ENCODE measurements around the gene LIMD2. TPM values are rescaled to one million over a fixed set of nuclear protein-coding genes. Genes with fewer than 3 reads are reported as not detected.
A peak's percentile ranks its signal among the peaks of the same experiment; 100 is the strongest.

Gene LIMD2
- total and polyA plus RNA-seq, 4 donors, result 15.6 to 23.1 (median 21.9) TPM

DNA sequence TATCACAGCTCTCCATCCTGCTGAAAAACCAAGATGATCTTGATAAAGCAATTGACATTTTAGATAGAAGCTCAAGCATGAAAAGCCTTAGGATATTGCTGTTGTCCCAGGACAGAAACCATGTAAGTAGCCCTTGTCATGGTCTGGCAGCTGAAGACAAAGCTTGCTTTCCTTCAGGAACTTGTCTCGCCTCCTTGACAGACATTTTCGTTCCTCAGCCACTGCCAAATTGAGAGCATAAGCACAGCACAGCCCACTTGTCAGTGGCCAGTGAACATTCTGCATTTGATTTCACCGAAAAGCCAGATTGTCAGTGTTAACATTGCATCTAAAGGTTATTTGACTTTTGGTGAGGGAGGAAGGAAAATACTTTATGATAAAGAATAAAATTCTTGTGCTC, 42.1 kb downstream of the LIMD2 start:
- 68 to 69% methylated on average over 3 of the region's 3 CpGs for WGBS, 2 donors
- Histone ChIP-seq H3K36me3 (ENCODE audit: control insufficient read depth in 1 of 2, insufficient read depth in 2 of 2, low read length in 1 of 2) (peaks cover 5% of the 10 kb centered on the region in 2 donors), H3K27me3 (ENCODE audit: control insufficient read depth in 1 of 2, insufficient read depth in 2 of 2, low read length in 1 of 2) (no peaks in the 10 kb centered on the region), H3K9me3 (ENCODE audit: control insufficient read depth, low read length) (no peaks in the 10 kb centered on the region), H3K4me3 (ENCODE audit: low read length in 2 of 2) (no peak overlapping the region), H3K4me1 (ENCODE audit: control insufficient read depth in 1 of 2, insufficient read depth in 2 of 2, low read length in 2 of 2) (no peaks in the 10 kb centered on the region), H3K27ac (ENCODE audit: low read depth in 1 of 2, low read length in 2 of 2) (peak overlapping the region in 1 of 2 donors; percentile 54)
- intact Hi-C loops (cut with DNase I), result no loop called here
- ATAC-seq (ENCODE audit: low FRiP score), result no peak
- no peak for DNase-seq

DNA sequence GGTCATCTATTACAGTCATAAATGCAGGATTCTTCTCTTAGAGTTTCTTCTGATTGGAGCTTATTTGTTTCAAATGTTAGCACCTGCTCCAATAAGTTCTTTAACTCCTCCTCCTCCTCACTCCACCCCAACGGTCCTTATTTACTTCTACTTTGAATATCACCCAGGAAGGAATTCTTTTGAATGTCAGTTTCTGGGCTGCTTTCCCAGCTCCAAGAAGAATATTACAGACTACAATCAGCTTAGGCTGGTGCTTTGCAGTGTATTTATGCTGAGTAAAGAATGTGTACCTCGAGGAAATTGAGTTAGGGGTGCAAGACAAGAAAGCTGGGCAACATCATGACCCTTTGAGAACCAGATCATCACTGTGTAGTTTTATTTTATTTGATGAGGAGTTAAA, 46.9 kb downstream of the LIMD2 start:
- Histone ChIP-seq H3K27me3 (ENCODE audit: control insufficient read depth in 1 of 2, insufficient read depth in 2 of 2, low read length in 1 of 2) (no peaks in the 10 kb centered on the region), H3K9me3 (ENCODE audit: control insufficient read depth, low read length) (no peaks in the 10 kb centered on the region), H3K36me3 (ENCODE audit: control insufficient read depth in 1 of 2, insufficient read depth in 2 of 2, low read length in 1 of 2) (peaks cover 5 to 10% of the 10 kb centered on the region in 2 donors), H3K4me1 (ENCODE audit: control insufficient read depth in 1 of 2, insufficient read depth in 2 of 2, low read length in 2 of 2) (no peaks in the 10 kb centered on the region), H3K4me3 (ENCODE audit: low read length in 2 of 2) (no peak overlapping the region), H3K27ac (ENCODE audit: low read depth in 1 of 2, low read length in 2 of 2) (no peak overlapping the region)
- DNase-seq (no peak), ATAC-seq (ENCODE audit: low FRiP score) (no peak)
- 2 to 5% methylated on average over 2 of the region's 2 CpGs for WGBS, 2 donors
- intact Hi-C loops (cut with DNase I), result no loop called here

DNA sequence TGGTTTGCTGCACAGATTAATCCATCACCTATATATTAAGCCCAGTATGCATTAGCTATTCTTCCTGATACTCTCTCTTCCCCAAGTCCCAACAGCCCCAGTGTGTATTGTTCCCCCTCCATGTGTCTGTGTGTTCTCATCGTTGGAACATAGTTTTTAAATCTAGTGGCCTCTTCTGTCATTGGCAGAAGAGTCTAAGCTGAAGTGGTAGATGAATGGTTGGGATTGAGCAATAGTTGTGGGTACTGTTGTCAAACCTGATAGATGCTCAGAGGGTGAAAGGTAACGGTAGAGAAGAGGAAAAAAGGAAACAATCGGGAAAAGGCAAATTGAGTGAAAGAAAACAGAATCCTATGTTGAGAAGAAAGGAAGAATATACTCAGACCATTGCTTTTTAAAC, 47.8 kb downstream of the LIMD2 start:
- no peaks in the 10 kb centered on the region for H3K27me3 ChIP-seq (ENCODE audit: control insufficient read depth in 1 of 2, insufficient read depth in 2 of 2, low read length in 1 of 2)

DNA sequence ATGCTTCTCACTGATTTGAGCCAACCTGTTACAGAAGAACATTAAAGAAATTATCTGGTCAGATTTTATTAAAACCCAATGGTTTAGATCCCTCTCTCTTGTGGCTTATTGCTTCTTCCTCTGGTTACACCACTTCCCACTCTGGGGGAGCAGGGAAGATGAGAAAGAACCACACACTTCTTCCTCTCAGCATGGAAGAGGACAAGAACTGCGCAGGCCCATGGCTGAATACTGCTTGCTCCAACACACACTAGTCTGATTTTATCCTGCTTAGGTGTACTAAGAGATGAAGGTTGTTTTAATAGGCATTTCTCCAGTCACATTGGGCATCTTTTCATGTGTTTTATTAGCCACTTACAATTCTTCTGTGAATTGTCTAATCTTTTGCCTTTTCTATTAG, 50.1 kb downstream of the LIMD2 start:
- 94 to 100% methylated on average over 1 of the region's 1 CpG for WGBS, 2 donors

More for the DNA sequence above, 47.8 kb downstream of the LIMD2 start:
- Histone ChIP-seq H3K9me3 (ENCODE audit: control insufficient read depth, low read length) (no peaks in the 10 kb centered on the region), H3K4me1 (ENCODE audit: control insufficient read depth in 1 of 2, insufficient read depth in 2 of 2, low read length in 2 of 2) (no peaks in the 10 kb centered on the region), H3K27ac (ENCODE audit: low read depth in 1 of 2, low read length in 2 of 2) (no peak overlapping the region), H3K4me3 (ENCODE audit: low read length in 2 of 2) (no peak overlapping the region), H3K36me3 (ENCODE audit: control insufficient read depth in 1 of 2, insufficient read depth in 2 of 2, low read length in 1 of 2) (peaks cover 5 to 14% of the 10 kb centered on the region in 2 donors)
- intact Hi-C loops (cut with DNase I), result no loop called here
- ATAC-seq (ENCODE audit: low FRiP score) (no peak), DNase-seq (no peak)
- 69 to 74% methylated on average over 3 of the region's 3 CpGs for WGBS, 2 donors

DNA sequence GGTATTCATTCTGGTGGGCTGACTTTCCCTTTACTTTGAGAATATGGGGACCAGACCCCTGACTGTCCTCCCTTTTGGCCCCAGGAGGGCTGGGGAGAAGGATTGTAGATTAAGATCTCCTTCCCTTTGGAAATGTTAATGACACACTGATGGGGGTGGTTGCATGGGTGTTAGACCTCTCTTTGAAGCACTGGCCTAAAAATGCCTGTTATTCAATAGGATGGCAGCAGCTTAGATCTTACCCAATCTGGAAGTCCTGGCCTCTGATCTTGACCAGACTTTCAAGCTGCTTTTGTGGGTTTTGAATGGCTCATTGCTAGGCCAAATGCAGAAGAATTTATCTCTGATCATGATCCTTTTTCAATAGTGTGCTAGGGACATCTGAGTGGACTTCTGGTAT, 52.0 kb downstream of the LIMD2 start:
- H3K27ac ChIP-seq (ENCODE audit: low read depth in 1 of 2, low read length in 2 of 2), result no peak overlapping the region
- ATAC-seq (ENCODE audit: low FRiP score) (no peak), DNase-seq (no peak)
- intact Hi-C loops (cut with DNase I), result no loop called here
- H3K27me3 ChIP-seq (ENCODE audit: control insufficient read depth in 1 of 2, insufficient read depth in 2 of 2, low read length in 1 of 2), result no peaks in the 10 kb centered on the region
- H3K4me3 ChIP-seq (ENCODE audit: low read length in 2 of 2), result no peak overlapping the region
- peaks cover 2 to 3% of the 10 kb centered on the region in 2 donors for H3K4me1 ChIP-seq (ENCODE audit: control insufficient read depth in 1 of 2, insufficient read depth in 2 of 2, low read length in 2 of 2)
- H3K36me3 ChIP-seq (ENCODE audit: control insufficient read depth in 1 of 2, insufficient read depth in 2 of 2, low read length in 1 of 2), result peaks cover 2 to 14% of the 10 kb centered on the region in 2 donors
- H3K9me3 ChIP-seq (ENCODE audit: control insufficient read depth, low read length), result no peaks in the 10 kb centered on the region

More for the DNA sequence above, 50.1 kb downstream of the LIMD2 start:
- Histone ChIP-seq H3K9me3 (ENCODE audit: control insufficient read depth, low read length) (no peaks in the 10 kb centered on the region), H3K27me3 (ENCODE audit: control insufficient read depth in 1 of 2, insufficient read depth in 2 of 2, low read length in 1 of 2) (no peaks in the 10 kb centered on the region), H3K36me3 (ENCODE audit: control insufficient read depth in 1 of 2, insufficient read depth in 2 of 2, low read length in 1 of 2) (peaks cover 5 to 18% of the 10 kb centered on the region in 2 donors), H3K4me1 (ENCODE audit: control insufficient read depth in 1 of 2, insufficient read depth in 2 of 2, low read length in 2 of 2) (peaks cover 2 to 3% of the 10 kb centered on the region in 2 donors), H3K4me3 (ENCODE audit: low read length in 2 of 2) (no peak overlapping the region), H3K27ac (ENCODE audit: low read depth in 1 of 2, low read length in 2 of 2) (no peak overlapping the region)
- intact Hi-C loops (cut with DNase I), result no loop called here
- DNase-seq, result no peak
- ATAC-seq (ENCODE audit: low FRiP score), result no peak

DNA sequence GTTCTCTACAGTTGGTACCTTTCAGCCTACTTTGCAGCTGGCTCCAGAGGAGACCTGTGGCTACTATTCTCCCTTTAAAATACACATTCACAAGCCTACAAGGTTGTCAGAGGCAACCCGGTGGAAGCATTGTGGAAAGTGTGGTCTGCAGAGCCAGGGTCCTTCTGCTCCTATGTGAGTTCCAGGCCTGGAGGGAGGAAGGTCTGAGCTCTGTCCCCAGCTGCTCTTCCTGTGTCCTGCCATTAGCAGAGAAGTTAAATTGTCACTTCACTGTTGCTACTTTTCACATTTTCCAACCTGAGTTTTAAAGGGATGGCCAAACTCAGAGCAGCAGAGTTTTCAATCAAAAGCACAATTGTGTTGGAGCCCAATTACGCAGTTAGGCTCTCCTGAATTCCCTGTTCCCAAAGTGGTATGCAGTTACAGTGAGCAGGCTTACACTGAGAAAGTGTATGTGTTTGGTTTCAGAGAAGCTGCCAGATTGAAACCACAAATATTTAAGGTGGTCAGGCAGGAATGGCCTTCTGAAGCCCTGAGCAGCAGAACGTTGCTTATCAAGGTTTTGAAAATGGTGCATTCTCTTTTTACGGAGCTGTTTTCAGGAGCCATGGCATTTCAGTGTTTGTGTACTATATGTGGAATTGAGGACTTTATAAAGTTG, 52.7 kb downstream of the LIMD2 start:
- H3K27me3 ChIP-seq (ENCODE audit: control insufficient read depth in 1 of 2, insufficient read depth in 2 of 2, low read length in 1 of 2), result no peaks in the 10 kb centered on the region
- H3K9me3 ChIP-seq (ENCODE audit: control insufficient read depth, low read length), result no peaks in the 10 kb centered on the region
- intact Hi-C loops (cut with DNase I), result no loop called here
- ATAC-seq (ENCODE audit: low FRiP score) (no peak), DNase-seq (no peak)
- peaks cover 2 to 7% of the 10 kb centered on the region in 2 donors for H3K36me3 ChIP-seq (ENCODE audit: control insufficient read depth in 1 of 2, insufficient read depth in 2 of 2, low read length in 1 of 2)
- peak overlapping the region in 1 of 2 donors; percentile 10 for H3K27ac ChIP-seq (ENCODE audit: low read depth in 1 of 2, low read length in 2 of 2)
- WGBS, 2 donors, result 71 to 73% methylated on average over 4 of the region's 4 CpGs
- H3K4me3 ChIP-seq (ENCODE audit: low read length in 2 of 2), result no peak overlapping the region
- peaks cover 2 to 3% of the 10 kb centered on the region in 2 donors for H3K4me1 ChIP-seq (ENCODE audit: control insufficient read depth in 1 of 2, insufficient read depth in 2 of 2, low read length in 2 of 2)

DNA sequence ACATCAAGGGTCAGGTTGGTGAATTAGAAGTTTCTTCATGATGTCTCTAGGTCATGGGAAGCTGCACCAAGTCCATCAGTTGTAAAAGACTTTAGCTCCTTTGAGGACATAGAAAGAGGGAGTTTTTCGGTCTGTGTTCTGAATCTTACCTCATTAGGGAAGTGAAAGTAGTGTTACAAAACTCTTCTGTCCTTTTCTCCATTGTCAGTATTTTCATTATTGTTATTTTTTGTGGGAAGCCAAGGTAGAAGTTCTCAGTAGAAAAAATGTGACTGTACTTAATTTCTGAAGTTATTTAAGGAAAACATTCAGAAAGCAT, 53.5 kb downstream of the LIMD2 start:
- Histone ChIP-seq H3K4me1 (ENCODE audit: control insufficient read depth in 1 of 2, insufficient read depth in 2 of 2, low read length in 2 of 2) (peaks cover 2 to 3% of the 10 kb centered on the region in 2 donors), H3K4me3 (ENCODE audit: low read length in 2 of 2) (no peak overlapping the region), H3K36me3 (ENCODE audit: control insufficient read depth in 1 of 2, insufficient read depth in 2 of 2, low read length in 1 of 2) (peaks cover 2 to 7% of the 10 kb centered on the region in 2 donors), H3K9me3 (ENCODE audit: control insufficient read depth, low read length) (no peaks in the 10 kb centered on the region), H3K27me3 (ENCODE audit: control insufficient read depth in 1 of 2, insufficient read depth in 2 of 2, low read length in 1 of 2) (no peaks in the 10 kb centered on the region), H3K27ac (ENCODE audit: low read depth in 1 of 2, low read length in 2 of 2) (peak overlapping the region in 1 of 2 donors; percentile 6)
- ATAC-seq (ENCODE audit: low FRiP score) (no peak), DNase-seq (no peak)
- WGBS, 2 donors, result 91 to 98% methylated on average over 1 of the region's 1 CpG
- intact Hi-C loops (cut with DNase I), result no loop called here

Other genes starting within 250 kb of the LIMD2 start
- gene ACE, start 223.1 kb downstream of the LIMD2 start, total RNA-seq, result 10 to 100 TPM in 1 of 2 donors, 1 to 10 TPM in 1; 6.6 to 30.5 TPM
- gene ACE, start 223.1 kb downstream of the LIMD2 start, polyA plus RNA-seq, result 10 to 100 TPM in 1 of 2 donors, under 1 TPM in 1; 0.72 to 15.9 TPM
- not detected for gene KCNH6, start 176.8 kb downstream of the LIMD2 start, total RNA-seq
- gene KCNH6, start 176.8 kb downstream of the LIMD2 start, polyA plus RNA-seq, result not detected
- gene DCAF7, start 149.6 kb downstream of the LIMD2 start, total RNA-seq, result 10 to 100 TPM; 39.3 to 52.7 TPM
- 10 to 100 TPM; 11.0 to 14.7 TPM for gene DCAF7, start 149.6 kb downstream of the LIMD2 start, polyA plus RNA-seq
- gene TACO1, start 99.2 kb downstream of the LIMD2 start, total RNA-seq, result 10 to 100 TPM; 10.8 to 11.0 TPM
- gene TACO1, start 99.2 kb downstream of the LIMD2 start, polyA plus RNA-seq, result 10 to 100 TPM; 13.1 to 17.5 TPM
- gene MAP3K3, start 77.7 kb downstream of the LIMD2 start, total RNA-seq, result 10 to 100 TPM; 54.5 to 83.2 TPM
- gene MAP3K3, start 77.7 kb downstream of the LIMD2 start, polyA plus RNA-seq, result 10 to 100 TPM; 16.2 to 40.4 TPM
- gene STRADA, start 41.7 kb upstream of the LIMD2 start, total RNA-seq, result 10 to 100 TPM; 39.0 to 63.8 TPM
- 10 to 100 TPM; 10.8 to 43.0 TPM for gene STRADA, start 41.7 kb upstream of the LIMD2 start, polyA plus RNA-seq
- 10 to 100 TPM; 62.7 to 65.8 TPM for gene CCDC47, start 73.5 kb upstream of the LIMD2 start, total RNA-seq
- gene CCDC47, start 73.5 kb upstream of the LIMD2 start, polyA plus RNA-seq, result 10 to 100 TPM; 27.9 to 35.2 TPM
- gene DDX42, start 74.0 kb upstream of the LIMD2 start, total RNA-seq, result 100 to 1,000 TPM; 120 to 136 TPM
- gene DDX42, start 74.0 kb upstream of the LIMD2 start, polyA plus RNA-seq, result 10 to 100 TPM; 63.7 to 89.3 TPM
- 10 to 100 TPM; 81.1 to 92.9 TPM for gene PSMC5, start 127.3 kb upstream of the LIMD2 start, total RNA-seq
- 100 to 1,000 TPM; 144 to 208 TPM for gene PSMC5, start 127.3 kb upstream of the LIMD2 start, polyA plus RNA-seq
- gene FTSJ3, start 127.5 kb upstream of the LIMD2 start, total RNA-seq, result 10 to 100 TPM; 29.4 to 38.1 TPM
- gene FTSJ3, start 127.5 kb upstream of the LIMD2 start, polyA plus RNA-seq, result 10 to 100 TPM; 10.0 to 30.0 TPM
- 10 to 100 TPM; 43.0 to 69.7 TPM for gene SMARCD2, start 142.6 kb upstream of the LIMD2 start, total RNA-seq
- 10 to 100 TPM; 37.9 to 61.5 TPM for gene SMARCD2, start 142.6 kb upstream of the LIMD2 start, polyA plus RNA-seq
- not detected for gene CSH2, start 173.6 kb upstream of the LIMD2 start, total RNA-seq
- not detected for gene CSH2, start 173.6 kb upstream of the LIMD2 start, polyA plus RNA-seq
- not detected for gene GH2, start 181.8 kb upstream of the LIMD2 start, total RNA-seq
- gene GH2, start 181.8 kb upstream of the LIMD2 start, polyA plus RNA-seq, result not detected
- gene CSH1, start 196.4 kb upstream of the LIMD2 start, total RNA-seq, result not detected
- gene CSH1, start 196.4 kb upstream of the LIMD2 start, polyA plus RNA-seq, result not detected
- not detected for gene CSHL1, start 211.1 kb upstream of the LIMD2 start, total RNA-seq
- not detected for gene CSHL1, start 211.1 kb upstream of the LIMD2 start, polyA plus RNA-seq
- gene GH1, start 218.7 kb upstream of the LIMD2 start, total RNA-seq, result not detected
- not detected for gene GH1, start 218.7 kb upstream of the LIMD2 start, polyA plus RNA-seq
- gene CD79B, start 232.2 kb upstream of the LIMD2 start, total RNA-seq, result 1 to 10 TPM; 5.1 to 7.1 TPM
- 1 to 10 TPM in 1 of 2 donors, under 1 TPM in 1; 0.50 to 6.7 TPM for gene CD79B, start 232.2 kb upstream of the LIMD2 start, polyA plus RNA-seq

Data from aorta (tissue), 5 donors.